ENCODE results near the gene TNNT2. TPM values are rescaled to one million over a fixed set of nuclear protein-coding genes. Genes with fewer than 3 reads are reported as not detected.

TNNT2 gene
- total and polyA plus RNA-seq, 2 donors (not counting 3 experiments of a cell fraction or from before 2014, with no cell fraction given), result not detected

DNA sequence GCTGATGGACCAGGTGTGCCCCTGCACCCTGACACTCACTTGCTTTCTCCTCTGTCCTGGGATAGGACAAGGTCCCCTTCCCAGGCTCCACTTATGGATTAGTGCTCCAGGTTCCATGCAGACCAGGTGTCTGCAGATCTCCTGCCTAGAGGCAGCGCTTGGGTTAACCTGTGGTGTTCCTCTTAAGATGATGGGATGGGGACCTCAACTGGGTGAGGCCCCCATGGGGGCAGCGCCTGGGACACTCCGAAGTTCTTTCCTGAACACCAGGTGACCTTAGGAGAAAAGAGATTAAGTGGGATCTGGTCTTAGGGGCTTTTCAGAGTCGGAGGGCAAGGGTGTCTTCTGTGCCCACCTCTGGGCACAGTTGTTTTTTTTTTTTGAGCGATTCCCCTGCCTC, 21.2 kb downstream of the TNNT2 start:
- H3K27me3 ChIP-seq (ENCODE audit: control insufficient read depth in 2 of 2, insufficient read depth in 2 of 2, low read length in 2 of 2), result peaks cover 0 to 4% of the 10 kb centered on the region in 2 experiments
- H3K27ac ChIP-seq (ENCODE audit: insufficient read depth, low read depth, low read length), result no peak overlapping the region
- FAIRE-seq (no peak), DNase-seq (ENCODE audit: low read depth, low spot score) (no peak)
- H3K9ac ChIP-seq (replicated peaks; ENCODE audit: extremely low read depth, insufficient read depth, low read length), result no peak overlapping the region
- POLR2A ChIA-PET, result no interaction called here
- no TSS peak for BruUV-seq (replicated peaks)
- H3K4me3 ChIP-seq (replicated peaks in 1 of 3; ENCODE audit: insufficient read depth in 1 of 3, low read depth in 1 of 3, low read length in 3 of 3), result no peak overlapping the region
- TF ChIP-seq EZH2 (IDR thresholded peaks at IDR 0.05; ENCODE audit: borderline replicate concordance, low read depth, low read length, severe bottlenecking) (no peak), GATA2 (IDR thresholded peaks at IDR 0.05; ENCODE audit: insufficient read depth, insufficient read length, low read depth, low read length) (no peak), JUN (IDR thresholded peaks at IDR 0.05; ENCODE audit: borderline replicate concordance, insufficient read depth, insufficient read length, low read depth) (no peak), FOS (IDR thresholded peaks at IDR 0.05; ENCODE audit: borderline replicate concordance, insufficient read depth, low read length) (no peak)
- TF ChIP-seq, protein P1, sequence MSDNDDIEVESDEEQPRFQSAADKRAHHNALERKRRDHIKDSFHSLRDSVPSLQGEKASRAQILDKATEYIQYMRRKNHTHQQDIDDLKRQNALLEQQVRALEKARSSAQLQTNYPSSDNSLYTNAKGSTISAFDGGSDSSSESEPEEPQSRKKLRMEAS (IDR thresholded peaks at IDR 0.05; ENCODE audit: insufficient read depth, insufficient read length), result no peak
- H4K20me1 ChIP-seq (replicated peaks; ENCODE audit: control insufficient read depth, extremely low read depth, insufficient read depth, low read length), result no peaks in the 10 kb centered on the region
- peaks cover 6% of the 10 kb centered on the region for H3K4me1 ChIP-seq (ENCODE audit: control insufficient read depth, extremely low read depth, insufficient read depth, low read length)
- H3K9me3 ChIP-seq (replicated peaks; ENCODE audit: control insufficient read depth, insufficient read depth, low read length), result no peaks in the 10 kb centered on the region
- H3K9me1 ChIP-seq (replicated peaks; ENCODE audit: control insufficient read depth, extremely low read depth, insufficient read depth, low read length), result no peaks in the 10 kb centered on the region
- H3K79me2 ChIP-seq (ENCODE audit: control insufficient read depth, insufficient read depth, low read length), result no peaks in the 10 kb centered on the region
- H3K36me3 ChIP-seq (ENCODE audit: control insufficient read depth in 2 of 2, extremely low read depth in 1 of 2, insufficient read depth in 2 of 2, low read length in 2 of 2), result no peaks in the 10 kb centered on the region
- no peak overlapping the region for H2AFZ ChIP-seq (ENCODE audit: low read depth, low read length)
- intact Hi-C loops (cut with micrococcal nuclease) (loop anchor here (1.0 kb wide), 1 partner anchor 28 kb away; no protein-coding TSS in a partner anchor), dilution Hi-C loops (cut with MboI; ENCODE audit: extremely low pct_ligation_motif_present, low sequenced_read_pairs) (no loop called here)
- no peak overlapping the region for H3K4me2 ChIP-seq (ENCODE audit: insufficient read depth, low read length)
- CTCF ChIA-PET, result no interaction called here

DNA sequence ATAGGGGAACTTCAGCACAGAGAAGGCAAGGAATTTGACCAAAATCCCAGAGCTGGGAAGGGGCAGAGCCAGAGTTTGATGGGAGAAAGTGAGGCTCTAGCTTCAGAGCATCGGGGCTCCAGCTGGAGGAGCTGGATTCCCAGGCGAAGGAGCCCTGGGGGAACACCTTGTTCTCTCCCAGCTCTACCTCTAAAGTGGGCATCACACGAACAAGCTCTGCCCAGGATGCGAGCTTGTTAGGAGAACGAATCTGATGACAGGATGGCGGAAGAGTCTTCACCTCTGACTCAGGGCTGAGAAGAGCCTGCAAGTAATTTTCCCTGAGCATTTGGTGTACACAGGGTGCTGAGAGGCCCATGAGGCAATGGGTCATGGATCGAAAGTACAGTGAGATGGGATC, 22.0 kb downstream of the TNNT2 start:
- H3K9ac ChIP-seq (replicated peaks; ENCODE audit: extremely low read depth, insufficient read depth, low read length), result no peak overlapping the region
- intact Hi-C loops (cut with micrococcal nuclease) (no loop called here), dilution Hi-C loops (cut with MboI; ENCODE audit: extremely low pct_ligation_motif_present, low sequenced_read_pairs) (no loop called here)
- H3K9me3 ChIP-seq (replicated peaks; ENCODE audit: control insufficient read depth, insufficient read depth, low read length), result no peaks in the 10 kb centered on the region
- H3K4me2 ChIP-seq (ENCODE audit: insufficient read depth, low read length), result no peak overlapping the region
- H3K36me3 ChIP-seq (ENCODE audit: control insufficient read depth in 2 of 2, extremely low read depth in 1 of 2, insufficient read depth in 2 of 2, low read length in 2 of 2), result no peaks in the 10 kb centered on the region
- peaks cover 0 to 5% of the 10 kb centered on the region in 2 experiments for H3K27me3 ChIP-seq (ENCODE audit: control insufficient read depth in 2 of 2, insufficient read depth in 2 of 2, low read length in 2 of 2)
- DNase-seq (ENCODE audit: low read depth, low spot score) (no peak), FAIRE-seq (no peak)
- BruUV-seq (replicated peaks), result no TSS peak
- H3K79me2 ChIP-seq (ENCODE audit: control insufficient read depth, insufficient read depth, low read length), result no peaks in the 10 kb centered on the region
- TF ChIP-seq GATA2 (IDR thresholded peaks at IDR 0.05; ENCODE audit: insufficient read depth, insufficient read length, low read depth, low read length), result no peak
- TF ChIP-seq EZH2 (IDR thresholded peaks at IDR 0.05; ENCODE audit: borderline replicate concordance, low read depth, low read length, severe bottlenecking), result no peak
- no peak for TF ChIP-seq JUN (IDR thresholded peaks at IDR 0.05; ENCODE audit: borderline replicate concordance, insufficient read depth, insufficient read length, low read depth)
- TF ChIP-seq, protein P1 (IDR thresholded peaks at IDR 0.05; ENCODE audit: insufficient read depth, insufficient read length), result no peak
- TF ChIP-seq, protein P2, sequence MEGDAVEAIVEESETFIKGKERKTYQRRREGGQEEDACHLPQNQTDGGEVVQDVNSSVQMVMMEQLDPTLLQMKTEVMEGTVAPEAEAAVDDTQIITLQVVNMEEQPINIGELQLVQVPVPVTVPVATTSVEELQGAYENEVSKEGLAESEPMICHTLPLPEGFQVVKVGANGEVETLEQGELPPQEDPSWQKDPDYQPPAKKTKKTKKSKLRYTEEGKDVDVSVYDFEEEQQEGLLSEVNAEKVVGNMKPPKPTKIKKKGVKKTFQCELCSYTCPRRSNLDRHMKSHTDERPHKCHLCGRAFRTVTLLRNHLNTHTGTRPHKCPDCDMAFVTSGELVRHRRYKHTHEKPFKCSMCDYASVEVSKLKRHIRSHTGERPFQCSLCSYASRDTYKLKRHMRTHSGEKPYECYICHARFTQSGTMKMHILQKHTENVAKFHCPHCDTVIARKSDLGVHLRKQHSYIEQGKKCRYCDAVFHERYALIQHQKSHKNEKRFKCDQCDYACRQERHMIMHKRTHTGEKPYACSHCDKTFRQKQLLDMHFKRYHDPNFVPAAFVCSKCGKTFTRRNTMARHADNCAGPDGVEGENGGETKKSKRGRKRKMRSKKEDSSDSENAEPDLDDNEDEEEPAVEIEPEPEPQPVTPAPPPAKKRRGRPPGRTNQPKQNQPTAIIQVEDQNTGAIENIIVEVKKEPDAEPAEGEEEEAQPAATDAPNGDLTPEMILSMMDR (IDR thresholded peaks at IDR 0.05; ENCODE audit: extremely low read depth in 1 of 2, insufficient read depth in 1 of 2, low read depth in 1 of 2, low read length in 2 of 2), result no peak
- no peaks in the 10 kb centered on the region for H4K20me1 ChIP-seq (replicated peaks; ENCODE audit: control insufficient read depth, extremely low read depth, insufficient read depth, low read length)
- H3K27ac ChIP-seq (ENCODE audit: insufficient read depth, low read depth, low read length), result no peak overlapping the region
- H3K4me3 ChIP-seq (replicated peaks in 1 of 3; ENCODE audit: insufficient read depth in 1 of 3, low read depth in 1 of 3, low read length in 3 of 3), result no peak overlapping the region
- POLR2A ChIA-PET, result no interaction called here
- peaks cover 6% of the 10 kb centered on the region for H3K4me1 ChIP-seq (ENCODE audit: control insufficient read depth, extremely low read depth, insufficient read depth, low read length)
- no peak overlapping the region for H2AFZ ChIP-seq (ENCODE audit: low read depth, low read length)
- no peaks in the 10 kb centered on the region for H3K9me1 ChIP-seq (replicated peaks; ENCODE audit: control insufficient read depth, extremely low read depth, insufficient read depth, low read length)
- CTCF ChIA-PET, result interaction anchor here (0.8 to 1.5 kb wide), 3 partner anchors 9 to 101 kb away, joined by 3 read pairs; no protein-coding TSS in a partner anchor

All from endothelial cell of umbilical vein (primary cell).